SK-N-SH treated with all-trans-retinoic acid at 6 μM for 48 hours (cell line): ENCODE results near the gene CHST9.

Experiments
- ARNTL ChIP-seq: fragments of 450-650 bp; formaldehyde crosslinking; IDR thresholded peaks from 2 replicates; pipeline ENCODE4 v1.5.0; 2020; ENCODE audit warnings: low read depth, mild to moderate bottlenecking, moderate library complexity, borderline replicate concordance
- BACH2 ChIP-seq: fragments of 250-450 bp; sonication (Bioruptor Pico); IDR thresholded peaks from 2 replicates; pipeline ENCODE4 v1.9.0; 2021; ENCODE audit warnings: mild to moderate bottlenecking, borderline replicate concordance
- GLIS3 ChIP-seq: fragments of 250-450 bp; sonication (Bioruptor Pico); IDR thresholded peaks from 2 replicates; pipeline ENCODE4 v1.5.0; 2020; ENCODE audit warnings: mild to moderate bottlenecking, moderate library complexity
- PATZ1 ChIP-seq: fragments of 250-450 bp; sonication (Bioruptor Pico); IDR thresholded peaks from 2 replicates; pipeline ENCODE4 v1.8.0; 2020; ENCODE audit warnings: mild to moderate bottlenecking, moderate library complexity, borderline replicate concordance
- ZC3H10 ChIP-seq: fragments of 250-450 bp; sonication (Bioruptor Pico); IDR thresholded peaks from 2 replicates; pipeline ENCODE4 v1.5.1; 2021; ENCODE audit warnings: mild to moderate bottlenecking, moderate library complexity
- ZFP3 ChIP-seq: fragments of 250-450 bp; sonication (Bioruptor Pico); IDR thresholded peaks from 2 replicates; pipeline ENCODE4 v1.5.0; 2020; ENCODE audit warnings: mild to moderate bottlenecking, moderate library complexity

DNA sequence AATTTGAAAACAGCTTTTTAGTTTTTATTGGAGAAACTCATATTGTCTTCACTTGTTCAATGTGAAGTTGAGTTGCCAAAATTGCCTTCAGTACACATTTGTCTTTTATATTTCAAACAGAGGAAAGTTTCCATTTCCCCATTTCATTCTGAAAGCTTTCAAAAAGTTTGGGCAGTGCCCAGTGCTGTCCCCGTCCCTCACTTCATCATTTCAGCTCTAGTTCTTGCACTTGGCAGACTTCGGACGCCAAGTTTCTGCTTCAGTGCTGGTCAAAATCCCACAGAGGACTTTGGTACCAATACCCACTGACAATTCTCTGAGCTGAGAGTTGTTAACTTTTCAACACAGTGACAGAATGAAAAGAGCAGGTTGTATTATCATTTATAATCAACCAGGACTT is 276.2 kb downstream of the CHST9 start:
- no peak for TF ChIP-seq ZC3H10 (CRISPR knock-in tag)
- TF ChIP-seq PATZ1 (CRISPR knock-in tag) = no peak
- TF ChIP-seq GLIS3 (CRISPR knock-in tag) = no peak
- TF ChIP-seq ZFP3 = no peak
- TF ChIP-seq BACH2 (CRISPR knock-in tag) = no peak
- TF ChIP-seq ARNTL (CRISPR knock-in tag) = no peak
